ENCODE measurements around the gene RELA.

GRCh38 chr11:65615950-65616574, 46.7 kb downstream of the RELA start:
- TF ChIP-seq CTCF (IDR thresholded peaks at IDR 0.05; ENCODE audit: extremely low read depth in 1 of 2, insufficient read depth in 1 of 2, low read depth in 1 of 2, low read length in 2 of 2) (no peak), POLR2AphosphoS5 (IDR thresholded peaks at IDR 0.05; ENCODE audit: insufficient read depth, low read depth, low read length) (no peak), MYC (IDR thresholded peaks at IDR 0.05; ENCODE audit: low read depth, low read length) (no peak), POLR2A (IDR thresholded peaks at IDR 0.05; ENCODE audit: low read depth, low read length) (no peak), JUN (IDR thresholded peaks at IDR 0.05; ENCODE audit: borderline replicate concordance, insufficient read depth, insufficient read length, low read depth) (no peak), EZH2 (IDR thresholded peaks at IDR 0.05; ENCODE audit: borderline replicate concordance, low read depth, low read length, severe bottlenecking) (no peak)

All from endothelial cell of umbilical vein (primary cell).